GM23338 (cell line): Measurements from ENCODE around the gene CSRNP3.

Source experiments
- CTCF ChIP-seq, 2 experiments: fragments of 200-600 bp in 1 of 2; sonication (generic) in 1 of 2; conservative IDR thresholded peaks; 2 replicates each; pipeline versions ENCODE4 v1.5.1 to v1.6.1; 2016 to 2017; ENCODE audit warnings: antibody characterized with exemption in 2 of 2, low read depth in 2 of 2, mild to moderate bottlenecking in 2 of 2, moderate library complexity in 1 of 2
- ETS1 ChIP-seq: IDR thresholded peaks from 2 replicates; pipeline ENCODE4 v1.6.1; 2016; ENCODE audit warnings: antibody characterized with exemption
- EZH2 ChIP-seq: fragments of 200-600 bp; sonication (generic); IDR thresholded peaks from one replicate; pipeline ENCODE4 v1.8.0; 2017; ENCODE audit warnings: antibody characterized with exemption, mild to moderate bottlenecking, low read depth; ENCODE audit not compliant: unreplicated experiment
- POLR2AphosphoS5 ChIP-seq: IDR thresholded peaks from 2 replicates; pipeline ENCODE4 v1.6.1; 2016; ENCODE audit warnings: antibody characterized with exemption, low read depth

- TF ChIP-seq CTCF (conservative IDR thresholded peaks at IDR 0.05; ENCODE audit: low read depth in 2 of 2) (no peak), ETS1 (no peak), POLR2AphosphoS5 (no peak), EZH2 (no peak)
Measured at GRCh38 chr2:165594935-165595255, 125.4 kb downstream of the CSRNP3 start.
